Chondrocyte (in vitro differentiated cells): Measurements from ENCODE around the gene CPPED1. TPM values are rescaled to one million over a fixed set of nuclear protein-coding genes. Genes with fewer than 3 reads are reported as not detected.

Experiments
- DNase-seq: peaks from one replicate; pipeline ENCODE4 v3.0.0; 2021; ENCODE audit warnings: mixed read lengths, low spot score
- H3K27ac Mint-ChIP-seq: one replicate; pipeline ENCODE4 v1.8.0; 2021; ENCODE audit warnings: mild to moderate bottlenecking, moderate library complexity, mixed read lengths; ENCODE audit not compliant: unreplicated experiment
- H3K27me3 Mint-ChIP-seq: 2 replicates; pipeline ENCODE4 v1.8.0; 2021; ENCODE audit warnings: low read depth, mixed read lengths
- H3K36me3 Mint-ChIP-seq: 2 replicates; pipeline ENCODE4 v1.8.0; 2021; ENCODE audit warnings: low read depth, mixed read lengths
- H3K4me1 Mint-ChIP-seq: 2 replicates; pipeline ENCODE4 v1.8.0; 2021; ENCODE audit warnings: low read depth, mild to moderate bottlenecking, mixed read lengths
- H3K4me3 Mint-ChIP-seq: one replicate; pipeline ENCODE4 v1.8.0; 2021; ENCODE audit warnings: mild to moderate bottlenecking, moderate library complexity, mixed read lengths; ENCODE audit not compliant: unreplicated experiment
- H3K9me3 Mint-ChIP-seq: 2 replicates; pipeline ENCODE4 v1.8.0; 2021; ENCODE audit warnings: low read depth, mixed read lengths
- total RNA-seq: library from RNA; stranded (reverse); gene quantifications from 3 replicates; pipeline ENCODE4 v1.2.1, GENCODE V29; 2021
- TF ChIP-seq, protein P1 (sequence below): fragments of 200-600 bp; sonication (generic); IDR thresholded peaks from 2 replicates; pipeline ENCODE4 v1.5.0; 2021; ENCODE audit warnings: antibody characterized with exemption, mild to moderate bottlenecking, moderate library complexity

Gene CPPED1
- total RNA-seq, 1 donor from 2014 or later: 18.1 TPM

DNA sequence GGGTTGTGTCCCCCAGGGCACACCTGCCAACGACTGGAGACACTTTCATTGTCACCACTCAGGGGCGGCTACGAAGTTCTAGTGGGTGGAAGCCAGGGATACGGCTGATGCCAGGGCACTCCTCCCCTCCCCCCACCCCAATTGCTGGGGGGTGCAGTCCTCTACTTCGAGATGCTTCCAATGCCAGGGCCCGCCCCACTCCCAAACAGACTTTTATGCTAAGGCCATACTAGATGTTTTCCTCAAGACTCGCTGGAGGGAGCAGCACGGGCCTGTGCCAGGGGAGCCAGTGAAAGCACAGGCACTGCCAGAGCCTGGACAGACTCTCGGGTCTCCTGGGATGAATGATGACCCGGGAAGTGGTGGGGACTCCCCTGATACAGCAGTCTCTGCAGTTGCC, 178.0 kb downstream of the CPPED1 start:
- Mint-ChIP-seq H3K27ac (no peak overlapping the region), H3K4me3 (no peak overlapping the region), H3K9me3 (no peaks in the 10 kb centered on the region), H3K36me3 (no peaks in the 10 kb centered on the region), H3K27me3 (peaks cover 15% of the 10 kb centered on the region), H3K4me1 (no peaks in the 10 kb centered on the region)
- DNase-seq: no peak
- TF ChIP-seq, protein P1, sequence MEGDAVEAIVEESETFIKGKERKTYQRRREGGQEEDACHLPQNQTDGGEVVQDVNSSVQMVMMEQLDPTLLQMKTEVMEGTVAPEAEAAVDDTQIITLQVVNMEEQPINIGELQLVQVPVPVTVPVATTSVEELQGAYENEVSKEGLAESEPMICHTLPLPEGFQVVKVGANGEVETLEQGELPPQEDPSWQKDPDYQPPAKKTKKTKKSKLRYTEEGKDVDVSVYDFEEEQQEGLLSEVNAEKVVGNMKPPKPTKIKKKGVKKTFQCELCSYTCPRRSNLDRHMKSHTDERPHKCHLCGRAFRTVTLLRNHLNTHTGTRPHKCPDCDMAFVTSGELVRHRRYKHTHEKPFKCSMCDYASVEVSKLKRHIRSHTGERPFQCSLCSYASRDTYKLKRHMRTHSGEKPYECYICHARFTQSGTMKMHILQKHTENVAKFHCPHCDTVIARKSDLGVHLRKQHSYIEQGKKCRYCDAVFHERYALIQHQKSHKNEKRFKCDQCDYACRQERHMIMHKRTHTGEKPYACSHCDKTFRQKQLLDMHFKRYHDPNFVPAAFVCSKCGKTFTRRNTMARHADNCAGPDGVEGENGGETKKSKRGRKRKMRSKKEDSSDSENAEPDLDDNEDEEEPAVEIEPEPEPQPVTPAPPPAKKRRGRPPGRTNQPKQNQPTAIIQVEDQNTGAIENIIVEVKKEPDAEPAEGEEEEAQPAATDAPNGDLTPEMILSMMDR: no peak

DNA sequence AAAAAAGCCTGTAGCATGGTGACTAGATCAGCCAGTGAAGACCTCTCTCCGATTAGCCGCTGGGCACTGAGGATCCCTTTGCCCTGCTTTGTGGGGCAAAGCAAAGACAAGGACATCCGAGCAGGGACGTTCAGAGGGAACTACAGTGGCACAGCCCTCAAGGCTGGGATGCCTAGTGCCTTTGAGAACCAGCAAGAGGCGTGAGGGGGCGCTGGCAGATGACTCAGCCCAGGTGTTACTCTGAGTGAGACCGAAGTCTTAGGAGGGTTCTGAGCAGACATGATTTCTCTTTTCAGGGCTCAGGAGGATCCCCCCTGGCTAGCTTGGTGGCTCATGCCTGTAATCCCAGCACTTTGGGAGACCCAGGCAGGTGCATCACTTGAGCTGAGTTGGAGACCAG, 178.6 kb downstream of the CPPED1 start:
- TF ChIP-seq, protein P1: no peak
- H3K9me3 Mint-ChIP-seq: no peaks in the 10 kb centered on the region
- H3K36me3 Mint-ChIP-seq: no peaks in the 10 kb centered on the region
- H3K27ac Mint-ChIP-seq: no peak overlapping the region
- H3K4me1 Mint-ChIP-seq: peaks cover 3% of the 10 kb centered on the region
- DNase-seq: no peak
- no peak overlapping the region for H3K4me3 Mint-ChIP-seq
- peaks cover 13% of the 10 kb centered on the region for H3K27me3 Mint-ChIP-seq

DNA sequence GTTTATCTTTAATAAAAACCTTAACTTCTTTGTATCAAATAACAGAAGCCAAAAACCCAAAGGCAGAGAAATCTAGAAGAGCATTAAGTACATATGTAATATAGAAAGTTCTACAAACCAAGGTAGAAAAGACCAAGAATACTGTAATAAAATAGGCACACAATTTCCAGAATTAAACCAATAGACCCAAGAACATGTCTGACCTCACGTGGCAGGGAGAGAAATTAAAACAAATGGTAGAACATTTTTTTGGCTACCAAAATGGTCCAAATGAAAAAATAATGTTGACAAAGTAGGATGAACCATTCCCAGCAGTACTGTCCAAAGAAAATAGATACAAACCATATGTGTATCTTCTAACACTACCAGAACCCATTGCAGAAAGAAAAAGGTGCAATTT, 183.5 kb downstream of the CPPED1 start:
- TF ChIP-seq, protein P1: peak; percentile 32
- Mint-ChIP-seq H3K4me3 (no peak overlapping the region), H3K9me3 (no peaks in the 10 kb centered on the region), H3K27ac (no peak overlapping the region), H3K4me1 (peaks cover 12% of the 10 kb centered on the region), H3K36me3 (no peaks in the 10 kb centered on the region), H3K27me3 (peaks cover 5% of the 10 kb centered on the region)
- no peak for DNase-seq

DNA sequence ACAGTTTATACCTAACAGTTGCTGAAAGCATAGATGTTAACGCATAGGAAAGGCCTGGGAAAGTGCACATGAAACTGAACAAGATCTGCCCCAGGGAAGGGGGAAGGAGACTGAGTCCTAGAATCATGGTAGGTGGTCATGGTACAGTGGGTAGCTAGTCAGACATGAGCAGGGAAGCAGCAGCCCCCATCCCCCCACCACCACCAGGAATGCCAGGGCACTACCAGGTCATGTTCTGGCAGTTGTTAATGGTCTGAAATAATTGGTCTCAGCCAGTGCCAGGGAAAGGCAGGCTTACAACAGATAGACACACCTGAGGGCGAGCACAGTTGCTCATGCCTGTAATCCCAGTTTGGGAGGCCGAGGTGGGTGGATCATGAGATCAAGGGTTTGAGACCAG, 185.2 kb downstream of the CPPED1 start:
- H3K27ac Mint-ChIP-seq: no peak overlapping the region
- no peak for DNase-seq
- no peaks in the 10 kb centered on the region for H3K36me3 Mint-ChIP-seq
- H3K4me1 Mint-ChIP-seq: peaks cover 12% of the 10 kb centered on the region
- peaks cover 7% of the 10 kb centered on the region for H3K27me3 Mint-ChIP-seq
- H3K9me3 Mint-ChIP-seq: no peaks in the 10 kb centered on the region
- H3K4me3 Mint-ChIP-seq: no peak overlapping the region
- TF ChIP-seq, protein P1: no peak

DNA sequence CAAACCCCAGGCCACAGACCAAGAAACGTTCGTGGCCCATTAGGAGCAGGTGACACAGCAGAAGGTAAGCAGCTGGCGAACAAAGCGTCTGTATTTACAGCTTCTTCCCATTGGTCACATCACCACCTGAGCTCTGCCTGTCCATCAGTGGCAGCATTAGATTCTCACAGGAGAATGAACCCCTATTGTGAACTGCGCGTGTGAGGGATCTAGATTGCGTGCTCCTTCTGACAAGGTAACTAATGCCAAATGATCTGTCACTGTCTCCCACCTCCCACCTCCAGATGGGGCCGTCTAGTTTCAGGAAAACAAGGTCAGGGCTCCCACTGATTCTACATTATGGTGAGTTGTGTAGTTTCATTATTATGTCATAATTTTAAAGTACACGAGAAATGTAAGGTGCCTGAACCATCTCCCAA, 186.3 kb downstream of the CPPED1 start:
- TF ChIP-seq, protein P1: no peak
- peaks cover 12% of the 10 kb centered on the region for H3K4me1 Mint-ChIP-seq
- no peak overlapping the region for H3K4me3 Mint-ChIP-seq
- no peak for DNase-seq
- H3K36me3 Mint-ChIP-seq: no peaks in the 10 kb centered on the region
- H3K27me3 Mint-ChIP-seq: peaks cover 12% of the 10 kb centered on the region
- H3K9me3 Mint-ChIP-seq: no peaks in the 10 kb centered on the region
- no peak overlapping the region for H3K27ac Mint-ChIP-seq
